HG03135 (cell line): ENCODE results near the gene PREPL.
"Not testable (repeated sequence)": the region's sequence is repeated elsewhere in the genome, so short reads cannot be mapped to it uniquely, and the experiment has no call there.

Source experiments
- ATAC-seq: cut with Tn5 transposase; IDR thresholded peaks from one replicate; pipeline ENCODE4 v1.9.1; 2021; ENCODE audit warnings: mild to moderate bottlenecking, moderate library complexity; ENCODE audit not compliant: unreplicated experiment

Gene PREPL

DNA sequence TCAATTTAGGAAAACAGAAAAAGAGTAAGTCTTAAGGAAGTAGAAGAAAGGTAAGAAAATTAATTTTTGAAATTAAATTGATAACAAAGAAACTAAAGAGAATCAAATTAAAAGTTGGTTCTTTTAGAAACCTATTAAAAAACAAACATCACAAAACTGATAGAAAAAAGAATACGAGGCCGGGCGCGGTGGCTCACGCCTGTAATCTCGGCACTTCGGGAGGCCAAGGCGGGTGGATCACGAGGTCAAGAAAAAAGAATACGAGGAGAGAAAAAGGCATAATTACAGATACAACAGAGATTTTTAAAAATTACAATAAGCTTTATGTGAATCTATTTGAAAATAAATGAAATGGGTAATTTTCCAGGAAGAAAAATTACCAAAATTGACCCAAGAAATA lies 11.8 kb downstream of the PREPL start:
- ATAC-seq = no peak

DNA sequence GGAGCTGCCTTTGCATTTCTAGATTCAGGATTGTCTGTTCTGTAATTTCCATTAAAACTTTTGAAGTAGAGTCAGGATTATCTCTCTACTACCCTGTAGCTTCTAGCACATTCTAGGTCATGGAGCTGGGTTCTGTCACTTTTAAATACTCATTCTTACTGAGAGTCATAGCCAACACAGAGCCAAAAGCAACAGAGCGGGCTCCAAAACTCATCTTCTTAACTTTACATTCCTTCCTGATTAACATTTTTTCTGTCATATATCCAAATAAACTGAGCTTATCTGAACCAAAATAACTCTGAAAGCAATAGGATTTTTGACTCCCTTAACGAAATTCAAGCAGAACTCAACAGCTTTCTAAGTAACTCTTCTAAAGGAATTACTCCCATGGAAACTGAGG lies 12.9 kb downstream of the PREPL start:
- no peak for ATAC-seq

DNA sequence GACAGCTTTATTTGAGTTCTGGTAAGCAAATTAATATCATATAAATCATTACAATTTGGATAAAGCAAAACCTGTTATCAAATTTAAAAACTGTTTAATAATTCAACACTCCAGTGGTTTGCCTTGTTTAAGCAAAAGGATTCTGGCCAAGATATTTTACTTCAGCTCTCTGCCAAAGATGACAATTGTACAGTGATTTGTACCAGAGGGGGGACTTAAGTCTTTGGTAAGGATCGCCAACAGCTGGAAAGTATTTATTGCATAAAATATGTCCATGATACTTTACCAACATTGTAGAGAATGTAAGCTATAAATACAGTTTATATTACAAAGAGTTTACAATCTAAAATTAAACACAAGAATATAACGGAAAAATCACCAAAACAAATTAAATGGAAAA lies 13.8 kb downstream of the PREPL start:
- no peak for ATAC-seq

DNA sequence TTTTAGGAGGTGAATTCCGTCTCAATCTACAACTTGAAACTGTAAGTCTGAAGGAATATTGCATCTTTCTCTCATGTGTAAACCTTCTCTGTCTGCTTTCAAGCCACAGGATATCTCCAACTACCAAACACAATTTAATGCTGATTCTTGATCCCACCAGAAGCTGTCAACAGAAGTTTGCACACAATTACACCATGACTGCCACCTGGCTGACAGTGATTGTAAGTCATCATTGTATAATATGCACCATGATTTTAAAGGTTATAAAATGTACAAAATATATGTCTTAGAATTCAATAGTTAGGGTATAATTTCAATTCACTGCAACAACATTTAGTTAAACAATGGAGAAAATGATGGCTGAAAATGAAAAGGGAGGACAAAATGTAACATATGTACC lies 18.4 kb downstream of the PREPL start:
- ATAC-seq = no peak

DNA sequence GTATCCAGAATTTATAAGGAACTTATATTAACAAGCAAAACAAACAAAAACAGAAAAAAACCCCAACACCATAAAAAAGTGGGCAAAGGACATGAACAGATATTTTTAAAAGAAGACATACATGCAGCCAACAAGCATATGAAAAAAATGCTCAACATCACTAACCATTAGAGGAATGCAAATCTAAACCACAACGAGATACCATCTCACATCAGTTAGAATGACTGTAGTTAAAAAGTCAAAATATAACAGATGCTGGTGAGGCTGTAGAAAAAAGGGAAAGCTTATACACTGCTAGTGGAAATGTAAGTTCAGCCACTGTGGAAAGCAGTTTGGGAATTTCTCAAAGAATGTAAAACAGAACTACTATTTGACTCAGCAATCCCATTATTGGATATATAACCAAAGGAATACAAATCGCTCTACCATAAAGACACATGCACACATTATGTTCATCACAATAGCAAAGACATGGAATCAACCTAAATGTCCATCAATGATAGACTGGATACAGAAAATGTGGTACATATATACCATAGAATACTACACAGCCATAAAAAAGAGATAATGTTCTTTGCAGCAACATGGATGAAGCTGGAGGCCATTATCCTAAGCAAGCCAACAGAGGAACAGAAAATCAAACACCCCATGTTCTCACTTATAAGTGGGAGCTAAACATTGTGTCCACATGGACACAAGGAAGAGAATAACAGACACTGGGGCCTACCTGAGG lies 25.3 kb downstream of the PREPL start:
- ATAC-seq = no peak

DNA sequence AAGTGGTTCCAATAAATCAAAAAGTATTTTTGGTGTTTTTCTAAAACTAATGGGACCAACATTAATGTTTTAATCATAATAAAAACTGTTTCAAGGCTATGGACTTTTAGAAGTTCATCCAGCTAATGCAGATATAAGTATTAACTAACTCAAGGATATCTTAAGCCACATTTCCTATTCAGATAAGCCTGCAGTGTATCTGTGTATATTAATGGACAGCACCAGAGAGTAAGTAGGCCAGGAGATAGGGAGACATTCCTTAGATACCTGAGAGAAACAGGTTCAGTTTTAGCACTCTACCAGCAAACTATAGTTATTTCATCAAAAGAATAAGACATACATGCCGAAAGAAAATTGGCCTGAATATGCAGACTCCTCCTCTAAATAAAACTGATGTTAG lies 27.3 kb downstream of the PREPL start:
- ATAC-seq = no peak

DNA sequence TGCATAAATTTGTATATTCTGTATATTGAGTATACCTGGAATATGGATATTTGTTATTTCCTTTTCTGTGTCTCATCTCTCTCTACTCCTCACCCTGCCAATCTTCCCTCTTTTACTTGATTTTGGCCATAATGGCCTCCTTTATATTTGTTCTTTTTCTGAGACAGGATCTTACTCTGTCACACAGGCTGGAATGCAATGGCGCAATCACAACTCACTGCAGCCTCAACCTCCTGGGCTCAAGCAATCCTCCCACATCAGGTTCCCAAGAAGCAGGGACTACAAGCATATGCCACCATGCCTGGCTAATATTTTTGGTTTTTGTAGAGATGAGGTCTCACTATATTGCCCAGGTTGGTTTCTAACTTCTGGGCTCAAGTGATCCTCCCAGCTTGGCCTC lies 30.5 kb downstream of the PREPL start:
- ATAC-seq = no peak

DNA sequence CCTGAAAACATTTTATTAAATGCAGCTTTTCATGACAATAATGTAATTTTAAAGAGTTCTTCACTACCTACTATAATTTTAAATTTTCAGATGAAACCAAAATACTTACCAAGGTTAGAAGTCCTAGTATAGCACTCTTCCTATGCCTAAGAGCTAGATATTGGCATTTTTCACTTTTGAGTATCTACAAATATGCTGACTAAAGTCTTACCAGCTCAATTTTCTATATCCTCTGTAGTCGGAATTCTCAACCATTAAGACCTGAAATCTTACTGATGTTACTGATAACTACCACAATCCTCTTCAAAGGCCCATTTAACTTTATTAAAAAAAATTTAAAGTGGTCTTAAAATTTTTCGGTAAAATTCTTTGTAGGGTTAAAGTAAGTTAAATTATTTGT lies 32.0 kb downstream of the PREPL start:
- no peak for ATAC-seq

DNA sequence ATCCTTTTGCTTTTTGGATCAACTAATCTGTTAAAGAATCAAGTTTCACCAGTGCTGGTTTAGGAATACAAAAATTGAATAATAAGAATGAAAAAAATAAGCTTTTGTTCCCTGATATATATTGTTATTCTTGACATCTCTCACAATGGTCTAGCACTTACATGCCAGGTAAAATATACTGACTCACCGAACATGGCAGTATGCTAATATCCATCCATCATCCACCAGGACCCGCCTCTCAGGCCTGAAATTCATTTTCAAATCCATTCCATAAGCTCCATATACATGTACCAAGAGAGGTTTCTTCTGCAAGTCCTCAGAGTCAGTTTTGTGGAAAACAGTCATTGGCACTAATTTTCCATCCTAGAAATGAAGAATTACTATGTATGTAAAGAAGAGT lies 32.5 kb downstream of the PREPL start:
- ATAC-seq = no peak

DNA sequence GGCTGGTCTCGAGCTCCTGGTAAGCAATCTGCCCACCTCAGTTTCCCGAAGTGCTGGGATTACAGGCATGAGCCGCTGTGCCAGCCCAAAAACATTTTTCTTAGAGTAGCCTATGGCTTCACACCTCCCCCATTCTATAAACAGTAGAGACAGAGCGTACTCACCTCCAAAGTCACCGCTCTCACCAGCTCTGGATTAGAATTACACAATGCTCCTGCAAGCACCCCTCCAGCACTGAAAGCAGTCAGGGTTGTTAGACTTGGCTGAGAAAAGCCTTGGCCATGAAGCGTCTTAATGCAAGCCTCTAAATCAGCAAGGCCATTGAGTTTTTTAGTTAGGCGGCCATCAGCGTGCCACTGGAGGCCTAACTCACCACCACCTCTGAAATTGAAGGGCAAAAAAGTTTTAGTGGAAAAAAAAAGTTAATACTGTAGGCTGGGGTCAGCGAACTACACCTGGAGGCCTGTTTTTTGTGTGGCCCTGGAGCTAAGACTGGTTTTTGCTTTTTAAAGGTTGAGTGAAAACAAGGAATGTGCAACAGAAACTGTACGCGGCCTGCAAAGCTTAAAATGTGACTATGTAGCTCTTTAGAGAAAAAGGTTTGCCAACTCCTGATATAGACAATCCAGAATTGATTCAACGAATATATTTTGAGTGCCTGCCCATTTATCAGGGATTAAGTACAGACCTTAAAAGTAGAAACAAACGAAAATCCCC lies 34.6 kb downstream of the PREPL start:
- no peak for ATAC-seq

DNA sequence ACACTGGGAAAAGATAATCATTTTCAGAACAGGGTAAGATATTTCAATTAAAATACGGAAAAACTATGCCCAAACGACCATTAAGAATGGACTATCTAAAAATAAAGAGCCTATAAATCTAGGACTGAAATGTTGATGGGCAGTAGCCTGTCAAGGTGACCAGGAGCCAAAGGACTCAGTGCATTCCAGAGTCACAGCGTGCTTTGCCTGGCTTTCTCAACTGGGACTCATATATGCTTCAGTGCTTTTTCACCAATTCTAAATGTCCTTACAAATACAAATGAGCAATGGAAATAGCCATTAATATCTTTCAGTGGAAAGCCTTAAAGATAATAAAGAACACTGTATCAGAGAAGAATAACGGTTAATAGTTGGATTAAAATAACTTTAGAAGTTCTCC lies 35.4 kb downstream of the PREPL start:
- ATAC-seq = no peak

DNA sequence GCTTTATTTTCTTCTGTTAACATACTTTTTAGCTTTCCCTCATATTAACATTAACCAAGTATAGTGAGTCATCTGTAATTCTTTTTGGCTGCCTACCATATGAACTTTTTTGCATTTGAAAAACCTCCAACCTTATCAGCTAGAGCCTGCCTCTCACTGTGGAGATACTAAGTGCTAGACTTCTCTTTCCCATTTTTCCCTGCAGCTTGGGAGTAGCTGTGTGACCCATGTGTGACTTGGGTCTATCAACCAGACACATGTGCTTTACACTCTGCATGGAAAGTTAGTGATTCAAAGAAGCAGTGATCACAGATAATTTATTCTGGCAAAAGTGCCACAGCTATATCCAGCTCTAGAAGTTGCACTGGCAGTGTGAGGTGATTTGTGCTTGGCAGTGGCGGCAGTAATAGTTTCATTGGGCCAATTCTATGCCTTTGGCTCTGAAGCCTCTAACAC lies 36.3 kb downstream of the PREPL start:
- ATAC-seq = no peak

DNA sequence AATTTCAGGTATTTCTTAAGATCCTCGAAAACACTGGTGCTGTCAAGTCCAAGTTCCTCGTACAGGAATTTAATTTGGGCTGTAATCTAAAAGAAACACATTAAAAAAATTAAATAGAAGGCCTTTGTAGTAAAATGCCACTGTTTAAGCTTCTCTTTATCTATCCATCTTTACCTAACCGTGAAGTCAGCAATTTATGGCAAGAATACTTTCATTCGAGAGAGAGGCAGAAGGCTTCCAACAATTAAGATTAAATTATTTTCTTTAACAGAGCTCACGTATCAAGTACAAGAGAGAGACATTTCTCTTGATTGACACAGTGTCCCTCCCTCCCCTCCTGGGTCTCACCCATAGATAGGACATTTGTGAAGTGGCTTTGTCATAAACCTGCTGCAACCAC lies 39.9 kb downstream of the PREPL start:
- no peak for ATAC-seq

DNA sequence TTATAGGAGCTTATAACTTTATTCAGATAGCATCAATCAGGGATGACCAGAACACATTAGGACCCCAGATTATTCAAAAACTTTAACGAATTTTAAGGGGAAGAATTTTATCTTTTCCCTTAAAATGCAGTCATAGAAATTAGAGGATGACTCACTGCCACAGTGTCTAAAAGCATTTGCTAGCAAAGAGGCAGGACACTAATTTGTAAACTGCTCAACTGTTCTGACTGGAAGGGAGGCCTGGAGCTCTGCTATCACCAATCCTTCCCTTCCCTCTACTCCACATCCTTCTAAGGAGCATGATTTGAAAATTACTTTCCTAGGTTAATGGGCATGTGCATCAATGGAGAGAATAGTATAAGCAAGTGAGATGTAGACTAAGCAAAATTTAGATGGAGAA lies 40.5 kb downstream of the PREPL start:
- no peak for ATAC-seq

DNA sequence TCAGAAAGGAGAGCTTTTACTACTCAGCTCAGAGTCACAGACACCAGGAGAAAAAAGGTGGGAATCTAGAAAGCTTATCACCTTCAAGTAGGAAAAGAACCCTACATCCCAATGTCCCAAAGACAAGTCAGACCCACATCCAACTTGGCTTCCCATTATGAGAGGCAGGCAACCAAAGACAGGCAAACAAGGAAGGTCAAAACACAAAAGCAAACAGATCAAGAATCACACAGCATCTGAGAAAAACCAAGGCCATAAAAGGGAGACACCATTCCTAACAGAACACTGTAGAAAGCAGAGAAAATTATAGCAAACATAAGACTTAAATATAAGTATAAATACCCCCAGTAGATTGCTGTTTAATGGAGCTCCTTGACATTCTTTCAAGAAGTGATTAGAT lies 45.3 kb downstream of the PREPL start:
- ATAC-seq = no peak

DNA sequence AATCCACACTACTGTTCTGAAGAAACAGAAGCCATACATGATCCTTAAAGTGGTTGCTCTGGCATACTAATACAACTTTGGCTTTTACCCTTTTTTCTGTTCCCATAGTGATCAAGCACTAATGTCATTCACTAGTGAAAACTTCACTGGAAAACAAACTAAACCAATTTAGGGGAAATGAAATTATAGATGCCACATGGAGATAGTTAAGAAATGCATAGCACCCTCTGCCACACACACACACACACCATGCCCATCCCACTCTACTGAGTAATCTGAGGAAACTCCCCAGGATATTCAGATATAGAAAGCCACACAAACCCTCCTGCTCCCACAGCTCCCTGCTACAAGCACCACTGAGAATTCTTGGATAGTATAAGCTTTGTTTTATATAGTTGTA lies 46.9 kb downstream of the PREPL start:
- no peak for ATAC-seq

DNA sequence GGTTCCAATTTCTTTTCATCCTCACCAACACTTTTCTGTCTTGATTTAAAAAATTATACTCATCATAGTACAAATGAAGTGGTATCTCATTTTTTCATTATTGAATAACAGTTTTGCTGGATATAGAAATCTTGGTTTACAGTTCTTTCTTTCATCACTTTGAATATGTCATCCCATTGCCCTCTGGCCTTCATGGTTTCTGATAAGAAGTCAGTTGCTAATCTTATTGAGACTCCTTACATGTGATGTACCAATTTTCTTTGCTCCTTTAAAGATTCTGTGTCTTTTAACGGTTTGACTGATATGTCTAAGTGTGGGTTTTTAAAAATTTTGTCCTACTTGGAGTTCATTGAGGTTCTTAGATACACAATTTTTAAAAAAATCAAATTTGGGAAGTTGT lies 51.0 kb downstream of the PREPL start:
- ATAC-seq = no peak

DNA sequence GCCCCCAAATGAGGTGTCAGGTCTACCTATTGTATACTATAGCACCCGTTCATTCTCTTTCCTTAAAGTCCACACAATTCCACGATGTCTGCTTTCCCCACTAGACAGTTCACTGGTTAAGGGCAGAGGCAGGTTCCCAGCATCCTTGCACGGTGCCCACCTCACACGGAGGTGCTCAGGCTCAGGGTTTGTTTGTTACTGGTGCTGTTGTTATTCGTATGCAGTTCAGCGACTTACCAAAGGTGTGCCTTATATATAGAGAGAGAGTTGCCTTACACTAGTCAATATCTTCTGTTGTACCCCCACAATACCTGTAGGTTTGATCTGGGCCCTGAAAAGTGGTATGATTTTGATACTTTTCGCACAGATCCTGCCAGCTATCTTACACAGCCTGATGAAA lies 55.4 kb downstream of the PREPL start:
- ATAC-seq = no peak

DNA sequence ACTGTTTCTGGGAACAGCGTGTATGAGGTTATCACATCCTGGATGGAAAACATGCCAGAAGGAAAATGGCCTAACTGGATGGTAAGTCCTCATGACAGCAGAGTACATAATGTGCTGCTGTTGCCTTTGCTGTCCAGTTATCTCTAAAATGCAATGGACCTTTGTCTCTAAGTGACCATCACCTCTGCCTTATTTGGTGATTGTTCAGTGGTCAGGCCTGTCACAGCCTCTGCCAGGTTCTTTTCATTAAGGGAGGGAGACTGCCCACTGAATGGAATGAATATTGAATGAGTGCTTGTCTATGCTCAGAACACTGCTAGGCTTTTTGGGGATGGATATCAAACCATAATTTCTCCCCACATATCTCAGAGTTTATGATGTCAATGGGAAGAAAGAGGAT lies 57.0 kb downstream of the PREPL start:
- no peak for ATAC-seq

DNA sequence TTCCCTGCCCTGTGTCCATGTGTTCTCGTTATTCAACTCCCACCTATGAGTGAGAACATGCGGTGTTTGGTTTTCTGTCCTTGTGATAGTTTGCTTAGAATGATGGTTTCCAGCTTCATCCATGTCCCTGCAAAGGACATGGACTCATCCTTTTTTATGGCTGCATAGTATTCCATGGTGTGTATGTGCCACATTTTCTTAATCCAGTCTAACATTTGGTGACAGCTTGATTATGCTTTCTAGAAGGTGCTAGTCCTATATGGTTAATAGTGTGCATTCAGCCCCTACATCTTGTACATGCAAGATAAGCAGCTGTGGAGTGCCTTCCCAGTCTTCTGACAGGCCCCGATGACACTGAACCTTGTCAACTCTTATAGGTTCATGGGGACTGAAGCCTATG lies 57.5 kb downstream of the PREPL start:
- not testable (repeated sequence) for ATAC-seq

DNA sequence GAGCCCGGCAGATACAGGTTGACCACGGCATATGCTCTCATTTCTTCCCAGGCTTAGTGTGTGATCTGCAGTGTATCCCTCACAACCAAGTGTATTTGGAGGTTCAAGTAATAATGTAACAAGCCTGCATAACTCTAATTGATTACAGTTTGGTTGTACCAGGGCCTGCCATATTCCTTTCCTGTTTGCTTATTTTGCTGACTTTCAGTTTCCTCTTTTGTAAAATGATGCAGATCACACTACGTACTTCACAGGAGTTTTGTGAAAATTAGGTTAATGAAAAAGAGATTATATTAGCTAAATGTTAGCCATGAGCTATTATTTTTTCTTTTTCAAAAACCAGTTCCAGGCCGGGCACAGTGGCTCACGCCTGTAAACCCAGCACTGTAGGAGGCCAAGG lies 60.2 kb downstream of the PREPL start:
- ATAC-seq = no peak

DNA sequence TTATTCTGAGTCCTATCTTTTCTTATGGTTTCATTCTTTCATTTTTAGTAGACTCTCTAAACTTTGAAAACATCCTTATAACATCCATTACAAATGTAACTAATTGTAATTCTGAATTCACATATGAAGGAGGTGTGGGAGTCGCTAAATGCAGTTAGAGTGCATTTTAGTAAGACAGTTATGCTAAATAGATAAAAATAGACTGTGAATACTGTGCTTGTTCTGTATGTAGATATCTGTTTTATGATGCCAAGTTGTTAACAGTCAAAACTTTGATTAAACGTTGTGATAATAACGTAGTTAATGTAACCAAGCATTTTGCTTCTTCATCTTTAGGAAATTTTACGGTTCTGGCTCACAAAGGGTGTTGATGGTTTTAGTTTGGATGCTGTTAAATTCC lies 61.7 kb downstream of the PREPL start:
- ATAC-seq = no peak

DNA sequence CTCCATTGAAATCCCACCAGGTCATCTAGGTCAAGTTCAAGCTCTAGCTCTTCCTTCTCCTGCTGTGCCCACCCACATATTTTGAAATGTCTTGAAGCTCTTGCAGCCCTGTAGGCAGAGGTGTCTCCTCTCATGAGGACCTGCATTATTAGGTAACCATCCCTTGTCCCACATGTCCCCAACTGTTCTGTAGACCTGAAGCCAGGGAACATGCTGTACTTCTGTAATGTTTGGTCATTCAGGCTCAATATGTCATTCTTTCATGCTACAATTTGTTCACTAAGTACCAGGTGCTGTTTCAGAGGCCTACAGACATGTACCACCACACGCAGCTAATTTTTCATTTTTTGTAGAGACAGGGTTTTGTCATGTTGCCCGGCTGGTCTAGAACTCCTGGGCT lies 63.9 kb downstream of the PREPL start:
- no peak for ATAC-seq
